DND-41 (cell line): ENCODE results near the gene LRRC72.

Experiments used
- CTCF ChIP-seq: IDR thresholded peaks from 2 replicates; pipeline ENCODE4 v1.5.1; 2012; ENCODE audit warnings: borderline replicate concordance, low read length, moderate library complexity, mild to moderate bottlenecking; ENCODE audit not compliant: poor library complexity, severe bottlenecking; ENCODE audit errors: extremely low read depth
- EZH2 ChIP-seq: IDR thresholded peaks from 3 replicates; pipeline ENCODE4 v1.6.1; 2012; ENCODE audit warnings: borderline replicate concordance, low read depth, mild to moderate bottlenecking, moderate library complexity, low read length, inconsistent platforms; ENCODE audit not compliant: severe bottlenecking

GRCh38 chr7:16564909-16565426, 38.3 kb downstream of the LRRC72 start:
- TF ChIP-seq CTCF (peak; percentile 76), EZH2 (no peak)
